Measurements from ENCODE around the gene HAPLN3.

DNA sequence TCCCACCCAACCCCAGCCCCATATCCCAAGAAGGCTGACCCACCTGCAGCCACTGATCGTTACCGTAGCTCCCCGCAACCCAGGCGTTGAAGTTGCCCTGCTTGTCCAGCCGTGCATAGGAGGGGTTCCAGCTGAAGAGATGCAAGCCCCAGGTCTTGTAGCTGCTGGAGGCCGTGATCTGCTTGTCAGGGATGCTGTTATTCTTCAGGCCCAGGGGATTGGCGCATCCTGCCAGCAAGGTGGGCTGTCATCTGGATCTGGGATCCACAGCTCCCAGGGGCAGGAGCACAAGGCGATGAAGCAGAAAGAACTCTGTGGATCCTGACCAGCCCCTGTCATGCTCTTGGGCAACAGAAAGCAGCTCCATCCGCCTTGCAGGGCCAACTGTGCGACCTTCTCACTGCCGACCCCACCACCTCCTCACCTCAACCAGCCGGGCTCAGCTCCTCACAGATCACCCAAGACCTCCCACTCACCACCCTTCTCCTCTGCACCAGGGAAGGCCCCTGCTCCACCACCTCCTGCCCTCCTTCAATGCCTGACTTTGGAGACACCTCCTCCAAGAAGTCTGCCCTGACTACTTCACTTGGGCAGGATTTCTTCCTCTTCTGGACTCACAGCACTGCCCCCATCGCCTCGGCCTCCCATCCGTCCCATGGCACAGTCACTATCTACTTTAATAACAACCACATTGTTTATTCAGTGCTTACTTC is 6.3 kb upstream of the HAPLN3 start:
- TF ChIP-seq POLR2A (IDR thresholded peaks at IDR 0.05) (no peak), EP300 (IDR thresholded peaks at IDR 0.05) (no peak)
- TF ChIP-seq, protein P1, sequence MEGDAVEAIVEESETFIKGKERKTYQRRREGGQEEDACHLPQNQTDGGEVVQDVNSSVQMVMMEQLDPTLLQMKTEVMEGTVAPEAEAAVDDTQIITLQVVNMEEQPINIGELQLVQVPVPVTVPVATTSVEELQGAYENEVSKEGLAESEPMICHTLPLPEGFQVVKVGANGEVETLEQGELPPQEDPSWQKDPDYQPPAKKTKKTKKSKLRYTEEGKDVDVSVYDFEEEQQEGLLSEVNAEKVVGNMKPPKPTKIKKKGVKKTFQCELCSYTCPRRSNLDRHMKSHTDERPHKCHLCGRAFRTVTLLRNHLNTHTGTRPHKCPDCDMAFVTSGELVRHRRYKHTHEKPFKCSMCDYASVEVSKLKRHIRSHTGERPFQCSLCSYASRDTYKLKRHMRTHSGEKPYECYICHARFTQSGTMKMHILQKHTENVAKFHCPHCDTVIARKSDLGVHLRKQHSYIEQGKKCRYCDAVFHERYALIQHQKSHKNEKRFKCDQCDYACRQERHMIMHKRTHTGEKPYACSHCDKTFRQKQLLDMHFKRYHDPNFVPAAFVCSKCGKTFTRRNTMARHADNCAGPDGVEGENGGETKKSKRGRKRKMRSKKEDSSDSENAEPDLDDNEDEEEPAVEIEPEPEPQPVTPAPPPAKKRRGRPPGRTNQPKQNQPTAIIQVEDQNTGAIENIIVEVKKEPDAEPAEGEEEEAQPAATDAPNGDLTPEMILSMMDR (IDR thresholded peaks at IDR 0.05): no peak

Data from ovary (tissue), 3 donors.